Vagina (tissue), 2 donors: ENCODE results near the gene ZNF503.

Source experiments
- POLR2A ChIP-seq, 2 donors: fragments of 450-650 bp; IDR thresholded peaks; one replicate each; pipeline ENCODE4 v1.6.1; 2017; ENCODE audit warnings: antibody characterized with exemption in 2 of 2, mild to moderate bottlenecking in 2 of 2, moderate library complexity in 2 of 2
- TF ChIP-seq, protein P1 (sequence below), 3 experiments: fragments of 450-650 bp in 2 of 3; fragments of 200-600 bp in 1 of 3; sonication (generic) in 1 of 3; IDR thresholded peaks; one replicate each; pipeline ENCODE4 v1.5.1; 2017 to 2019; ENCODE audit warnings: antibody characterized with exemption in 3 of 3, mild to moderate bottlenecking in 2 of 3, moderate library complexity in 2 of 3

DNA sequence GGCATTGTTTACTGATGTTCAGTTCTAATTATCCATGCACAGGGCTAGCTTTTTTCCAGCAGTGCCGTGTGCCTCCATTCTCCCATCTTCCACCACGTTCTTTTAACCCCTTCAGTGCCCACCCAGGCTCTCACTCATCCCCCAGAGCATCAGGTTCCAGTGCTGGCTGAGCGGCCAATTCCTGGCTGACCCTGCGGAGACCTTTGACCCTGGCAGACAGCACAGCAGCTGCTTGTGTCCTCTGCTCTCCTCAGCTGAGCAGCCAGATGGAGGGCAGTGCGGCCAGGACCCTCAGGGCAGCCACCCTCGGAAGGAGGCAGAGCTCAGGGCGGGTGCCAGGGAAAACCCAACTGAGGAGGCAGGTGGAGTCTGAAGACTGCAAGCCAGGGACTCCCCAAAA, 48.4 kb downstream of the ZNF503 start:
- TF ChIP-seq, protein P1, sequence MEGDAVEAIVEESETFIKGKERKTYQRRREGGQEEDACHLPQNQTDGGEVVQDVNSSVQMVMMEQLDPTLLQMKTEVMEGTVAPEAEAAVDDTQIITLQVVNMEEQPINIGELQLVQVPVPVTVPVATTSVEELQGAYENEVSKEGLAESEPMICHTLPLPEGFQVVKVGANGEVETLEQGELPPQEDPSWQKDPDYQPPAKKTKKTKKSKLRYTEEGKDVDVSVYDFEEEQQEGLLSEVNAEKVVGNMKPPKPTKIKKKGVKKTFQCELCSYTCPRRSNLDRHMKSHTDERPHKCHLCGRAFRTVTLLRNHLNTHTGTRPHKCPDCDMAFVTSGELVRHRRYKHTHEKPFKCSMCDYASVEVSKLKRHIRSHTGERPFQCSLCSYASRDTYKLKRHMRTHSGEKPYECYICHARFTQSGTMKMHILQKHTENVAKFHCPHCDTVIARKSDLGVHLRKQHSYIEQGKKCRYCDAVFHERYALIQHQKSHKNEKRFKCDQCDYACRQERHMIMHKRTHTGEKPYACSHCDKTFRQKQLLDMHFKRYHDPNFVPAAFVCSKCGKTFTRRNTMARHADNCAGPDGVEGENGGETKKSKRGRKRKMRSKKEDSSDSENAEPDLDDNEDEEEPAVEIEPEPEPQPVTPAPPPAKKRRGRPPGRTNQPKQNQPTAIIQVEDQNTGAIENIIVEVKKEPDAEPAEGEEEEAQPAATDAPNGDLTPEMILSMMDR (IDR thresholded peaks at IDR 0.05) = no peak
- no peak for TF ChIP-seq POLR2A (IDR thresholded peaks at IDR 0.05)
